ENCODE data around the gene KITLG.
"Not testable (repeated sequence)": the region's sequence is repeated elsewhere in the genome, so short reads cannot be mapped to it uniquely, and the experiment has no call there.

KITLG gene

GRCh38 chr12:88580051-88580871 is at the start of gene KITLG:
KITLG (minus strand) TSS chr12:88580471; CDS start chr12:88580278, 193 bp downstream.
- peaks cover 2% of the 10 kb centered on the region for H3K9me3 Mint-ChIP-seq
- ATAC-seq = peak; percentile 73
- no peak within 1 kb of the TSS for H3K27ac Mint-ChIP-seq
- peak within 1 kb of the TSS; percentile 61 for H3K4me3 Mint-ChIP-seq
- H3K36me3 Mint-ChIP-seq = no peaks in the 10 kb centered on the region
- DNase-seq (ENCODE audit: low spot score in 2 of 2) = peak in 1 of 2 donors; percentile 52
- H3K4me1 Mint-ChIP-seq = peaks cover 11% of the 10 kb centered on the region

GRCh38 chr12:88628856-88629509 is 48.7 kb upstream of the KITLG start:
- Mint-ChIP-seq H3K4me1 (no peaks in the 10 kb centered on the region), H3K36me3 (no peaks in the 10 kb centered on the region), H3K4me3 (no peak overlapping the region), H3K9me3 (no peaks in the 10 kb centered on the region), H3K27ac (no peak overlapping the region)
- no peak for DNase-seq (ENCODE audit: low spot score in 2 of 2)
- no peak for ATAC-seq

- not testable (repeated sequence) for H3K4me3 Mint-ChIP-seq; ATAC-seq; H3K4me1 Mint-ChIP-seq; DNase-seq (ENCODE audit: low spot score in 2 of 2); H3K9me3 Mint-ChIP-seq; H3K27ac Mint-ChIP-seq; H3K36me3 Mint-ChIP-seq
Measured at GRCh38 chr12:88628035-88628434, 47.8 kb upstream of the KITLG start.

- H3K27ac Mint-ChIP-seq = no peak overlapping the region
- no peaks in the 10 kb centered on the region for H3K9me3 Mint-ChIP-seq
- H3K4me1 Mint-ChIP-seq = no peaks in the 10 kb centered on the region
- H3K4me3 Mint-ChIP-seq = no peak overlapping the region
- DNase-seq (ENCODE audit: low spot score in 2 of 2) (no peak), ATAC-seq (no peak)
- no peaks in the 10 kb centered on the region for H3K36me3 Mint-ChIP-seq
Measured at GRCh38 chr12:88627501-88627900, 47.2 kb upstream of the KITLG start.

GRCh38 chr12:88625356-88625755 is 45.1 kb upstream of the KITLG start:
- Mint-ChIP-seq H3K9me3 (no peaks in the 10 kb centered on the region), H3K27ac (no peak overlapping the region), H3K4me1 (no peaks in the 10 kb centered on the region), H3K4me3 (no peak overlapping the region), H3K36me3 (no peaks in the 10 kb centered on the region)
- ATAC-seq (no peak), DNase-seq (ENCODE audit: low spot score in 2 of 2) (no peak)

- Mint-ChIP-seq H3K4me3 (no peak overlapping the region), H3K36me3 (no peaks in the 10 kb centered on the region), H3K27ac (no peak overlapping the region), H3K4me1 (no peaks in the 10 kb centered on the region), H3K9me3 (no peaks in the 10 kb centered on the region)
- no peak for ATAC-seq
- DNase-seq (ENCODE audit: low spot score in 2 of 2) = no peak
Measured at GRCh38 chr12:88624911-88625310, 44.6 kb upstream of the KITLG start.

- H3K36me3 Mint-ChIP-seq = no peaks in the 10 kb centered on the region
- ATAC-seq (no peak), DNase-seq (ENCODE audit: low spot score in 2 of 2) (no peak)
- no peaks in the 10 kb centered on the region for H3K9me3 Mint-ChIP-seq
- no peak overlapping the region for H3K4me3 Mint-ChIP-seq
- no peak overlapping the region for H3K27ac Mint-ChIP-seq
- H3K4me1 Mint-ChIP-seq = no peaks in the 10 kb centered on the region
Measured at GRCh38 chr12:88623777-88624548, 43.7 kb upstream of the KITLG start.

- peaks cover 8% of the 10 kb centered on the region for H3K9me3 Mint-ChIP-seq
- DNase-seq (ENCODE audit: low spot score in 2 of 2) (no peak), ATAC-seq (no peak)
- no peaks in the 10 kb centered on the region for H3K36me3 Mint-ChIP-seq
- no peak overlapping the region for H3K27ac Mint-ChIP-seq
- no peaks in the 10 kb centered on the region for H3K4me1 Mint-ChIP-seq
- no peak overlapping the region for H3K4me3 Mint-ChIP-seq
Measured at GRCh38 chr12:88617352-88617751, 37.1 kb upstream of the KITLG start.

- no peak overlapping the region for H3K27ac Mint-ChIP-seq
- no peak overlapping the region for H3K4me3 Mint-ChIP-seq
- H3K9me3 Mint-ChIP-seq = peaks cover 15% of the 10 kb centered on the region
- ATAC-seq = peak; percentile 24
- no peaks in the 10 kb centered on the region for H3K4me1 Mint-ChIP-seq
- H3K36me3 Mint-ChIP-seq = no peaks in the 10 kb centered on the region
- no peak for DNase-seq (ENCODE audit: low spot score in 2 of 2)
Measured at GRCh38 chr12:88615490-88615889, 35.2 kb upstream of the KITLG start.

- Mint-ChIP-seq H3K9me3 (peaks cover 9% of the 10 kb centered on the region), H3K36me3 (no peaks in the 10 kb centered on the region), H3K4me3 (no peak overlapping the region), H3K27ac (no peak overlapping the region), H3K4me1 (no peaks in the 10 kb centered on the region)
- ATAC-seq (no peak), DNase-seq (ENCODE audit: low spot score in 2 of 2) (no peak)
Measured at GRCh38 chr12:88604646-88605045, 24.4 kb upstream of the KITLG start.

GRCh38 chr12:88600272-88600671 is 20.0 kb upstream of the KITLG start:
- H3K9me3 Mint-ChIP-seq = no peaks in the 10 kb centered on the region
- no peaks in the 10 kb centered on the region for H3K36me3 Mint-ChIP-seq
- H3K4me1 Mint-ChIP-seq = no peaks in the 10 kb centered on the region
- ATAC-seq (no peak), DNase-seq (ENCODE audit: low spot score in 2 of 2) (no peak)
- H3K4me3 Mint-ChIP-seq = no peak overlapping the region
- H3K27ac Mint-ChIP-seq = no peak overlapping the region

- H3K36me3 Mint-ChIP-seq = no peaks in the 10 kb centered on the region
- ATAC-seq (no peak), DNase-seq (ENCODE audit: low spot score in 2 of 2) (no peak)
- H3K9me3 Mint-ChIP-seq = no peaks in the 10 kb centered on the region
- H3K4me3 Mint-ChIP-seq = no peak overlapping the region
- no peaks in the 10 kb centered on the region for H3K4me1 Mint-ChIP-seq
- H3K27ac Mint-ChIP-seq = no peak overlapping the region
Measured at GRCh38 chr12:88597365-88597764, 17.1 kb upstream of the KITLG start.

GRCh38 chr12:88595697-88596096 is 15.4 kb upstream of the KITLG start:
- Mint-ChIP-seq H3K4me3 (no peak overlapping the region), H3K36me3 (no peaks in the 10 kb centered on the region), H3K27ac (no peak overlapping the region)

GRCh38 chr12:88594780-88595179 is 14.5 kb upstream of the KITLG start:
- H3K27ac Mint-ChIP-seq = no peak overlapping the region
- no peaks in the 10 kb centered on the region for H3K9me3 Mint-ChIP-seq
- H3K4me3 Mint-ChIP-seq = no peak overlapping the region
- no peak for DNase-seq (ENCODE audit: low spot score in 2 of 2)
- ATAC-seq = no peak
- no peaks in the 10 kb centered on the region for H3K4me1 Mint-ChIP-seq
- H3K36me3 Mint-ChIP-seq = no peaks in the 10 kb centered on the region

More at GRCh38 chr12:88595697-88596096, 15.4 kb upstream of the KITLG start:
- Mint-ChIP-seq H3K4me1 (no peaks in the 10 kb centered on the region), H3K9me3 (no peaks in the 10 kb centered on the region)
- no peak for DNase-seq (ENCODE audit: low spot score in 2 of 2)
- no peak for ATAC-seq

GRCh38 chr12:88591343-88591742 is 11.1 kb upstream of the KITLG start:
- Mint-ChIP-seq H3K36me3 (no peaks in the 10 kb centered on the region), H3K4me1 (no peaks in the 10 kb centered on the region), H3K9me3 (peaks cover 12% of the 10 kb centered on the region), H3K4me3 (no peak overlapping the region), H3K27ac (no peak overlapping the region)
- DNase-seq (ENCODE audit: low spot score in 2 of 2) = no peak
- ATAC-seq = no peak

Data from stimulated activated effector memory CD8-positive, alpha-beta T cell treated with anti-CD3 and anti-CD28 coated beads, Interleukin-12 subunit alpha, Interleukin-12 subunit beta, amount 100 ng/mL, for 72 hours (primary cell).